Measurements from ENCODE around the gene DIP2C.
"Not testable (repeated sequence)": the region's sequence is repeated elsewhere in the genome, so short reads cannot be mapped to it uniquely, and the experiment has no call there.

DIP2C gene

DNA sequence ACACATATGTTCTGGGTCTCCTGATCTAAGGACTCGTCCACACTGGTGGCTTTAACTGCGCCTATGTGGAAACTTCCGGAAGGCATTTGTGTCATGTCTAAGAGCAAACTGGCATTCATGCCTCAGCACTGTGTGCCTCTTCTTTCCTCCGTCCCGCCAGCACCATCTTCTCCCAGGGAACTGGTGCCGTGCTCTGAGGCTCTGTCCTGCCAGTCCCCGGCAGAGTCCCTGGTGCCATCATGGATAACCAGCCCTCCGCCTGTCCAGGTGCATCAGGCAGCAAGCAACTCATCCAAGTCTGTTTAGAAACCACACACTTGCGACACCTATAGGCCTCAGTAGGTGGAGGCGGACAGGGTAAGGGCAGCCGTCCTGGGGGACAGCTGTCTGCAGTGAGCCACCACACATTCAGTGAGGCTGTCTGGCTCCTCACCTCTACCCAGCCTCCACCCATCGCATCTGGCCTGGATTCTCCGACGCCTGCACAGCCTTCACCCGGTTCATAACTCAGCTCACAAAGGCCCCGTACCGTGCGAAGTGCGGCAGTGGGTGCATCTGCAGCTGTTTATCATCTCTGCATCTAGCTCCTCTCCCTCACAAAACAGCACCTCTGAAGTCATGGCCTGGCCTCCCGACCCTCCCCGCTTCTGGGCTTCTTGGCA is 162.7 kb downstream of the DIP2C start:
- DNase-seq: no peak

DNA sequence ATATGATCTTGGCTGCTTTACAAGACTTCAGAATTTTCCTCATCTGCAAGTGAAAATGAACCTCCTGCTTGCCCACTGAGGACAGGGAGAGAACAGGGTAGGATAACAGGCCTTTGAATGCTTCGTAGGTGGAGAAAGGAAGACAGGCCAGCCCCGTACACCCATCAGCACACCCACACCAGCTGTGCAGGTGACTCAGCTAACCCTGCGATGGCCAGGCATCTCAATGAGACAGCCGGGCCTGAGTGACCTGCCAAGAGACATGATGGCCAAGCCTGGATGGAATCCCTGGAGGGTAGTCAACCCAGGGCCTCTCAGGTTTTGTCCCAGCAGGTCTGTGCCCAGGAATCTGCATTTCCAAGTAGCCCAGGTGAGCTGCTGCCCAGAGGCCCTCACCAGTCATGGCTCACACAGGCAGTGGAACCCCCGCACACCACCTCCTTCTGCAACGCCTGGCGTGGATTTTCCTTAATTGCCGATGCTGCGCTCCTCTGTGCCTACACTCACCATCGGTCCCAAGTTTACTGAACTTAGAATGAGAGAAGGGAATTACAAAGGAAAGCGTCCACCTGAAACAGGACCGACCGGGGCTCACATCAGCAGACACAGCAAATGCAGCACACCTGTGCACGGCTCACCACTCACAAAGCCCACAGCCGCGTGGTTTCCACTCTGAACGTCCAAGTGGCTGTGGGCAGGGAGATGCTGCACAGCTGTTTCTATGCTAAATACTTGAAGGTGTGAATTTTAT is 163.7 kb downstream of the DIP2C start:
- no peak for DNase-seq

DNA sequence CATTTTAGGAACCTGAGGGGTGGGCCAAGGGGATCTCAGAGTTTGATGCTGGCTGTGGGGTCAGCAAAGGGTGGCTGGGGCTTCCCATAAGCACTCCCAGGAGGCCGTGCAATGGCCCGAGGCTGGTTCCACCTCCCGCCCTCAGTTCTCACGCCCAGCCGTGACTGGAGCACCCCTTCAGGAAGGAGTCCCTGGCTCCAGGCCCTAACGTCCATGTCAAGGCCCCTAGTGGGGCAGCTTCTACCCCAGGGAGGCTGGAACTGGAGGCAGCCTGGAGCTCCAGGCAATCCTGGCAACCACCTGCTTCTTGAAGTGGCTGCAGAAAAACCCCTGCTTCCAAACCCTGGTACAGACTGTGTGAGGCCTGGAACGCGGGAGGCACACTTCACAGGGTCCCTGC is 165.5 kb downstream of the DIP2C start:
- DNase-seq: no peak

DNA sequence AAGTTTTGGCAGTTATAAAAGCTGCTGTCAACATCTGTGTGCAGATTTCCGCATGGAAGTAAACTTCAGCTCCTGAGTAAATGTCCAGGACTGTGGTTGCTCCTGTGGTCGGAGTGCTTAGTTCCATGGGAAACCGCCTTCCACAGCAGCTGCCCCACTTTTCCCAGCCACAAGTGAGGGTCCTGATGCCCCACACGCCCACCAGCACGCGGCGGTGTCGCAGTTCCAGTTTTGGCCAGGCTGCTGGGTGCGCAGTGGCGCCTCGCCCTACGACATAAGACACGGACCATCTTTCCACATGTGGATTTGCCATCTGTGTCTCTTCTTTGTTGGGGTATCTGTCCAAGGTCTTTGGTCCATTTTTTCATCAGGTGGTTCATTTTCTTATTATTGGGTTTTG is 167.1 kb downstream of the DIP2C start:
- DNase-seq: no peak

DNA sequence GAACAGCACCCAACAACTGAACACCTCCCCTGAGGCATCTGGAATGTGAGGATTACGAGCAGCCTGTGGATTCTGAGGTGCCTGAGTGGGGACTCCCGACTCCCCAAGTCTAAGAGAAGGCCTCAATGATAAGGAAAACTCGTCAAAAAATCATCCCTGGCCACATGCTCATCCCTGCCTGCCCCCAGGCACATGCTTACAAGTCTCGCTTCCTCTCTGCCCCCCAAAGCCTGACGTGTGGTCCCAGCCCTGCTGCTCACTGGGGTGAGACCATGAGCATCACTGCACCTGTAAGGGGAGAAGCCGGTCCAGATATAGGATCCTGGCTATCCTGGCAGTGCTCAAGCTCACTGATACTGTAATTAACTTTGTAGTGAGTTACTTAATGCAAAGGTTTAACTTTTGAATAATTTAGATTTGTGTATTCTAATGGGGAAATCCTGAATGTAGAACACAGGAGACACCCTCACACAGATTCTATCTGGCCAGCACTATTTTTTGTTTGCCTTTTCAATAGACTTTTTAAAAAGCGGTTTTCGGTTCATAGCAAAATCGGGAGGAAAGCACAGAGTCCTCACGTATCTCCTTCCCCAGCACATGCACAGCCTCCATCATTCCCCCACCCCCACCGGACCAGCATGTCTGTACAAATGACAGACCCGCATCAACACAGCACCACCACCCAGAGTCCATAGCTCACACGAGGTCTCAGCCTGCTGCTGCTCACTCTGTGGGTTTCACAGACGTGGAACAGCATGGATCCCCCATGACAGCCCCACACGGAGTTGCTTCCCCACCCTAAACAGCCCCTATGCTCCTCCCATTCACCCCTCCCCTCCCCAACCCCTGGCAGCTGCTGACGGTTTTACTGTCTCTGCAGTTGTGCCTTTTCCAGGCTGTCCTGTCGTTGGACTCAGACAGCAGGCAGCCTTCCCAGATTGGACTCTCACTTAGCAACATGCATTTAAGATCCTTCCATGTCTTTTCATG is 167.9 kb downstream of the DIP2C start:
- peak; percentile 80 for DNase-seq

DNA sequence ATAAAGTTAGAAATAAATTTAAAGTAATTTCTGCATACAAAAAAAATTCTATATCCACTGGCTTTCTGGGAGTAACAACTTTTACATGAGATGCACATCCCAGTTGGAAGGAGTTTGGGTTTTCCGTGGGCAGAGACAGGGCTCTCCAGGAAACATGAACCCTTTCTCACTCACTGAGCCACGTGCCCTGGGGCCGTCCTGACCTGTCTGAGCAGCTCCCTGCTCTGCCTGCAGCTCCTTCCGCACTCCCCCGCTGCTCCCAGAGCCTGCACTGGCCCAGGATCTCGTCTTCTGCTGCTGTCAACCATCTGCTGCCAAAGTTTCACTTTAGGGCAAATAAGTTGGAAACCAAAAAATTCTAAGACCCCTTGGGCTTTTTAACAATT is 169.1 kb downstream of the DIP2C start:
- peak; percentile 65 for DNase-seq

DNA sequence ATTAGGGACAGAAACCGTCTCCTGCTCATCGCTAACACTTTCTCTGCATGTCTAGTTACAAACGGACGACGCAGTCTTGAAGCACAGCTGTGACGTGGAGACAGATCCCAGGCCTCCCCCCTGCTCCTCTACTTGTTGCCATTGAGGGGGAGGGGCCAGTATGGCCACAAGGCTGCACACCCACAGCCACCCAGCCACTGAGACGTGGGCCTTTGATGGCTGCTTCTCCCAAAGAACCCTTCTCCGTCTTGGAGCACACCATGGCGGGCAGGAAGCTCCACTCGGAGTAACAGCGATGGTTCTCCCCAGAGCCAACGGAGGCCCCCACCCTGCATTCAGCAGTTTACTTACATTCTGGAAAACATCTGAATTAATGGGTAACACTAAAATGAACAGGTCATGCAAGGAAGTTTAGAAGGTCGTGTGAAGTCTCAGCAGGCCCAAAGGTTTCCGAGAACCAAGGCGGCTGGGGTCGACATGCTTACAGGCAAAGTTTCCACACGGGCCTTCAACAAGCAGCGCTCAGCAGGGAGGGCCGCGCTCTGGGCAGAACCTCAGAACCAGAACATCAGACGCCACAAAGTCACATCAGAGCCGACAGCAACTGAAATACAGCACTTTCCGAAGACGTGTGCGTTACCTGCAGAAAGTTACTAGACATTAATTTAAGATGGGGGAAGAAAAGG is 169.6 kb downstream of the DIP2C start:
- DNase-seq: no peak

DNA sequence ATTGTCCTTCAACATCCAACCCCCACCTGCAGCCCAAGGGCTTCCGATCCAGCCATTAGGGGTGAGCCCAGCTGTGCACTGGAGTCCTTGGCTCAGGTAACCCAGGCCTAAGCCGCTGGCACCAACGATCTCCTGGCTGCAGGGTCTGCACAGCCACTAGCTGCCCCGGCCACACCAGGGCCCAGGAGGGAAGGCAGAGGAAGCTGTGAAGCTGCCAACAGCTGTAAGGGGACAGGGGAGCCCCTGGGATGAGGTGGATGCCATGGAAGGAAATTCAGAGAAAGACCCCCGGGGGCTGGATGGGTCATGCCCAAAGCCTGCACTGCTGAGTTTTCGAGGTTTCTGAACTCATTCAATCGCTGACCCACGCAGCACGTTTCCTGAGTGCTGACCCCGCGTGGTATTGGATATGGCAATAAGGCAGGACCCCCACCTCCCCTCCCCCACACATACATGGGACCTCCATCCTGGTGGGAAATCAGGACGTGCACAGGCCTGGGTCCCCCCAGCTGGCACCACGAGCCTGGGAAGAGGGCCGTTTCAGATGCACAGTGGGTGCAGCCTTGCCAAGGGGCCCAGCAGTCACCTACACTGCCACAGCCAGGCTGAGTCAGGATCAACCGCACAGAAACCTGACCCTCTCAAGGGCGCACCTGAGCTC is 170.3 kb downstream of the DIP2C start:
- DNase-seq: no peak

DNA sequence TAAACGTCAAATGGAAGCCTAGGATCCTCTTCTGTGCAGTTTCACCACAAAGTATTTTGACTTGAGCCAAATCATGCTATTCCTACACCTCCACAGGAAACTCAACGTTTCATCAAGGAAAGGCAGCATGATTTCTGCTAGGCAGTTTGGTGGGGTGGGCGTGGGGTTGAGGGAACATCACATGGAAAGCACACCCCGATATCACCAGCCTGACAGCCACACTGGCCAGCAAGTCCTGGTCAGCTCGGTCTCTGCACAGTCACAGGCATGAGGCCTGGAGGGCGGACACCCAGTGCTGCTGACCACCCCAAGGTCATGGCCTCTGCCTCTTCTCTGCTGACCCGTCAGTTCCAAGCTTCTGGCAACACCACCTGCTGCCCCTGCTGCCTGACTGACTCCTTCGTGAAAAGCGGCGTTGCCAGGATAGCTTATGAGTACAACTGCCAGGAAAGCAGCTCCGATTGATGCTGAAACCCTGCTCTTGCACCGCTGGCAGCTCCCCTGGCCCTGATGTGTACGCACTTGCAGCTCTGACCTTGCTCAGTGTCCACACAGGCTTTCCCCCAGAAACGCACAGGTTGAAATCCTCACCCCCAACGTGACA is 171.5 kb downstream of the DIP2C start:
- no peak for DNase-seq

DNA sequence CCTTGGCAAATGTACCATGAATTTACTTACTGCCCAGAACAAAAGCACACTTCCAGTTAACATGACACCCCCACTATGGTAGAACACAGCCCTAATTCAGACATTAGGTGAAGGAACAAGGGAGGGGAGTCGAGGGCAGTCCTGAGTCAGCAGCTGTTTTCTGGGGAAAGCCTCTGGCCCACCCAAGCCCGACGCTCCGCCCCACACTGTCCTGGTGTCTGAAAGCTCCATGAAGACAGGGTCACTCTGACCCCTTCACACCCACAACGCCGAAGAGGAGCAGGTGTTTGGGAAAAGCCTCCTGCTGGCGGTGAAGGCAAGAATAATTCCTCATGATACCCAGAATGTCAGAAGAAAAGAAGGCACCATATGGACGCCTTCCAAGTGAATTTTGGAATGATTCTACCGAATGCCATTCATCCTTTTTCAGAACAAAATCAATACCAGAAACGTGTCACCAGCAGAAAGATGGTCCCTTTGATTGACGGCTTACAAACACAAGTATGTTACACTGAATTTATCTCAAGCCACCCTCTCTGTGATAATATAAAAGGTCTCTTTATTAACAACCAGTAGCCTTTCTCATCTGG is 172.1 kb downstream of the DIP2C start:
- DNase-seq: no peak

DNA sequence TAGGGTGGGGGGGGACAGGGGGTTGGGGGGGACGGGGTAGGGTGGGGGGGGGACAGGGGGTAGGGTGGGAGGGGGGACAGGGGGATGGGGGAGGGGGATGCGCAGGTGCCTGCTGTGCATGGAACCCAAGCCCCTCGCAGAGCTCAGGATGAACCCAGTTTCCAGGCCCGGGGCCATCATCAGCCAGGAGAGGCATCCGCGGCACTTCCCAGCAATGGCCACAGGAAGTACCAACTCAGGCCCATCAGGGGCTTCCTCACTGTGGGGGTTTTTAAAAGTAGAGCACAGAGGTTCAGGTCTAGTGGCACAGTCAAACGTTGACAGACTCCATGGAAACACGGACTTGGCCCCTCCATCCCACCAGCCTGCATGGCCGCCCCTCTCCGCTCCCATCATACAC is 172.7 kb downstream of the DIP2C start:
- no peak for DNase-seq

DNA sequence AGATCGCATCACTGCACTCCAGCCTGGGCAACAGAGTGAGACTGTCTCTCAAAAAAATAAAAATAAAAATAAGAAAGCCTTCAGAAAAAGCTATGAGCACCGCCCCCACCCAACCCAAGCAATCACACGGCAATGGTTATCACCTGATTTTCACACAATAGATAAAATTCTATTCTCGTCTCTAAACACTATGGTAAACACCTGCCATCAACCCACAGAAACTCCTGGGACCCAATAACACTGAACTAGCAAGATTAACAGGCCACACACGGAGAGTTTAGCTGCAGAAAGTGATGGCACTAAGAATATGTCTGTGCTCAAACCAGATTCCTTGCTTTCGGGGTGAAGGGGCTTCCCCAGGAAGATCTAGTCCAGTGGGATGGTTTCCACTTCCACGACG is 173.8 kb downstream of the DIP2C start:
- no peak for DNase-seq

DNA sequence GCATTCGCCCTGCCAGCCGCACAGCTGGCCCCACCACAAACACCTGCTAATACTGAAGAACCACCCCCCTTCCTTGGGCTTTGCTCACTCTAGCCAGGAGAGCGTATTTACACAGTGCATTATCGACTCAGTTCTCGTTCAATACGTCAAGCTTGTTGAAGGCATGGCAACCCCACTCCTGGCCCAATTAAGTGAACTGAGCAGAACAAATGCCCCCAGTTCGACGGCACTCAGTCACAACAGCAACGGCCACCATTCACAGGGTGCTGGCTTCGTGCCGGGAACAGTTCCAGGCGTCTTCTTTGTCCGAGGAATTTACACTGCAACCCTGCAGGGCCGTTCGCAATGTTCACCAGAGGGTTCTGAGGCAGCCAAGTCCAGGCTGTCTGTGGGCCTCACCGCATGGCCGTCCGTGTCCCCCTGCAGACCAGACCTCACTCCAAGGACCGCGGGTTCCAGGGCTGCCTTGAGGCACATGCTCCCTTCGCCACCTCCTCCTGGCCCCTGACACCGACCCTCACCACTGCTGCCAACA is 175.3 kb downstream of the DIP2C start:
- DNase-seq: no peak

DNA sequence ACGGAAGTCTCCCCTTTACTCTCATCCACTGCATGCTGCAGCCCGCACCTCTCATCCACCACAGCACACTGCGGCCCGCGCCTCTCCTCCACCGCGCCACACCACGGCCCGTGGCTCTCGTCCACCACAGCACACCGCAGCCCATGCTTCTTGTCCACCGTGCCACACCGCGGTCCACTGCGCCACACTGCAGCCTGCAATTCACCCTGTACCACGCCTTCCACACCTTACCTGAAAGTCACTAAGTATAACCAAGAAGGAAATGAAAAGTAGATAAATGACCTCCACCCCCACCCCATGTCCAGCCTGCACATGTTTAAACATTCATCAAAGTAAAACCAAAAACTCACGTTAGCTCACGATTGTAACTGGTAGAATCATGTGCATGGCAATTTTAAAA is 176.1 kb downstream of the DIP2C start:
- no peak for DNase-seq

DNA sequence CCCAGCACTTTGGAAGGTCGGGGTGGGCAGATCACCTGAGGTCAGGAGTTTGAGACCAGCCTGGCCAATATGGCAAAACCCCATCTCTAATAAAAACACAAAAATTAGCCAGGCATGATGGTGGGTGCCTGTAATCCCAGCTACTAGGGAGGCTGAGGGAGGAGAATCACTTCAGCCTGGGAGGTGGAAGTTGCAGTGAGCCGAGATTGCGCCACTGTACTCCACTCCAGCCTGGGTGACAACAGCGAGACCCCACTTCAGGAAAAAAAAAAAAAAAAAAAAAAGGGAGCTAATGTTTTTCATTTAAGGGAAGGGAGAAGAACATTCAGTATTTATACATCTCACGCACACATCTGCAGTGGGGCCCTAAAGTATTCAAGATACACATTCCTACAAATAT is 176.8 kb downstream of the DIP2C start:
- DNase-seq: not testable (repeated sequence)

DNA sequence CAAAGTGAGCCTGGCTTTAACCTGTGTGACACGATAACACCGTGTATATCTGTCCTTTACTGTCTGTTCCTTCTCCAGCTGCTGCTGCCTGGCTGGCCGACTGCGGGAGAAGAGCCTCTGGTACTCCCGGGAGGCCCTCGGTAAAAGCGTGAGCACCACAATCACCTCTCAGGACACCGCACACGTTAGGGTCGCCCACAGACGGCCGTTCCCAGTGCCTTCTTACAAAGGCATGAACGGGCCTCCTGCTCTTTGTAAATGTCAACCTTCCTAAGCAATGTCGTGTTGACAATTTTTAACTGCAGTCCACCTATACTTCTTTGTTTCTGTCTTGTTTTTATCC is 177.6 kb downstream of the DIP2C start:
- DNase-seq: no peak

DNA sequence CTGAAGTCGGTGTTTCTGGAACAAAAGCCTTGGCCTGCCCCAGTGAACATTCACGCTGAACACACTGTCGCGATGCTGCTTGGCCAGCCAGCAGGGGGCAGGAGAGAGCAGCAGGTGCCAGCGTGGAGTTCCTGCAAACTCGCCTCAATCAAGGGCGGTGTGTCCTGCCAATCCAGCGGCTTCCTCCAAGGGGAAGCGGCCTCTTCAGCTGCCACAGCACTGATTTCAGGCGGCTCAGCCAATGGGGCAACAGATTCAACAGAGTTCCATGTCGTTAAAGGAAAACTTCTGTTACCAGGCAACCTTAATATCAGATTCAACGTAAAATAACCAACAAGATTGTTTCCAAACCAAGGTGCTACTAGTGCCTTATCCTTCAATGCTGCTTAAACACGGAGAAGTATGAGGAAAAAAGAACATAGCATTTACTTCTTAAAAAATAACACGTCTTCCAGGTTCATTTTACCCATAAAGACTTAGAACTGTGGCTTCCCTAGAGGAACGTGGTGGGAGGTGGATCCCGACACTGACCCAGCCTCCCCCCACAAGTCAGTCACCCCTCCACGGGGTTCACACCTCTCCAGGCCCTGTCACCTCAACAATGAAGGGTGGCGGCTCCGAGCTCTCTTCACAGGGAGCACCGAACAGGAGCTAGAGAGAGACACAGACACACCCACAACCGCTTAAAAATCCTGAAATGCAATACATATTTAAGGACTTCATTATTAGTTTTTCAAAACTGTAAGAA is 178.2 kb downstream of the DIP2C start:
- DNase-seq: peak; percentile 96

DNA sequence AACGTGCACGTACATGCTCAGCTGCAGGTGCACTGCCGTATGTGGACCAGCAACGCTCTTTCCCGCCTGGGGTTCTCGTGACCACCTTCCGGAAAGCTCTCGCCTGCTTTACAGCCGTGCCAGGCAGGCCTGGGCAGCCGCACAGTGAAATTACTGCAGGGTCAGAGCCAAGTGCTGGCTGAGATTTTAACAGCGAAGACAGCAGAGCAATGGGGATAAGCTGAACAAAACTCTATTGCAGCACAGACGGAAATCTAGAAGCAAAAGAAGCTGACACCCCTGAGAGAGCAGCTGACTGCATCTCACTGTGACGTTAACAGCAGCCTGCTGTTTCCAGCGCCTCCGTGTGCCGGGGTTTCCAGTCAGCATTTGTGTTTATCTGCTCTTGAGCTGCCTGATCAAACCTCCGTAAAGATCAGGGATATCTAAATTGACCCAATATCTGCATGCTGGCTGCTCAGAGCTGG is 179.0 kb downstream of the DIP2C start:
- peak; percentile 69 for DNase-seq

DNA sequence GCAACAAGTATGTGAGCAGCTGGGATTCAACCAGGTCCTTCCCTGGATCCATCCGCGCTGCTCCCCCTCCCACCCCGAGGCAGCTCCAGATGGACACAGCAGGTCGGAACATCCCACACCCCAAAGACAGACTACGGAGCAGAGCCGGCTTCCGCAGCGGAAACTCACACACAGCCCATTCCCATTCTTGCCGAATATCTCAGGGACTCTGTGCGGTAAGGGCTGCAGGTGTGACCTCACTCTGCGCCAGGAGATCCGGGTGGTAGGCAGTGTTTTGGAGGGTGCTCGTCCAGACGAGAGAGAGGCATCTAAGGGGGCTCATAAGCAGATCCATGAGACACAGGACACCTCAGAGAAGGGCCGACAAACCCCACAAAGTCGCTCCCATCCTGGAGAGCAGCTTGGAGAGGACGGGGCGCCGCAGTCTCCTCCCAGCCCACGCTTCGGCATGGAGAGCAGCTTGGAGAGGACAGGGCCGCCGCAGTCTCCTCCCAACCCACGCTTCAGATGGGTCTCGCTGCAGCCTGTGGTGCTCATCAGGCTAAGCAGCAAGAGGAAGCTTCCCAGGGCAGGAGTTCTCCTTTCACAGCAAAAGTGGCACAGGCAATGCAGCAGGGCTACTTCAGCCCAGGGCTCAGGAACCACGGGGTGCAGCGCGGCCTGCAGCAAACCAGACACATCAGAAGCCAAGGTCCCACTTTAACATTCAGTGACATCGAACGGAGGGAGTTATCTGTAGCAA is 179.9 kb downstream of the DIP2C start:
- no peak for DNase-seq

DNA sequence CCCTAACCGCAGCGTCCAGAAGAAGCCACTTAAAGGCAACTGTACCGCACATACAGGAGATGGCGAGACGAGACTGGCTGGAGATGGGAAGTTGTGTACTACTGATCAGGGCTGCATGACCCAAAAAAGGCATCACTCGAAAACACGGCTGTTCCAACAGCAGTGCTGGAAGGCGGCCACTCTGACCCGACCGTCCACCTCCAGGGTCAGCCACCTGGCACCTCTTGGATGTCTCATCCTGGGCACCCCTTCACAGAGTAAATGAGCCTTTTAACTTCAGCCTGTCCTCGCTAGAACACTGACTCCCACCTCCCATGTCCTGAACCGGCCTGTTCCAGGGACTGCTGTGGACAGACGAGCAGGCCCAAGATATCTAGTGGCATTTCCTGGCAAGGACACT is 180.7 kb downstream of the DIP2C start:
- no peak for DNase-seq
